GM12891 (cell line): ENCODE results near the gene RAB11B.

Source experiments
- DNase-seq: peaks from one replicate; pipeline ENCODE4 v3.0.0; 2011; ENCODE audit warnings: low spot score; ENCODE audit not compliant: insufficient read length
- FAIRE-seq: peaks from 2 replicates; lab custom pipeline; 2011; peaks lifted over from hg19 to GRCh38; lab: Jason Lieb, UNC
- PAX5 ChIP-seq: IDR thresholded peaks from 2 replicates; pipeline ENCODE4 v1.6.1; 2011; ENCODE audit warnings: low read length, moderate library complexity, mild to moderate bottlenecking; ENCODE audit not compliant: insufficient read depth, severe bottlenecking
- POLR2A ChIP-seq: IDR thresholded peaks from 2 replicates; pipeline ENCODE4 v1.6.1; 2011; ENCODE audit warnings: low read depth, low read length, control low read depth
- POLR2AphosphoS5 ChIP-seq: IDR thresholded peaks from 2 replicates; pipeline ENCODE4 v1.6.1; 2011; ENCODE audit warnings: low read depth, low read length, control low read depth
- POU2F2 ChIP-seq: IDR thresholded peaks from 2 replicates; pipeline ENCODE4 v1.6.1; 2011; ENCODE audit warnings: low read depth, mild to moderate bottlenecking, control low read depth, low read length, moderate library complexity
- SPI1 ChIP-seq: IDR thresholded peaks from 2 replicates; pipeline ENCODE4 v1.6.1; 2011; ENCODE audit warnings: low read depth, low read length, control low read depth
- TAF1 ChIP-seq: IDR thresholded peaks from 2 replicates; pipeline ENCODE4 v1.6.1; 2011; ENCODE audit warnings: low read depth, low read length, control low read depth

The RAB11B gene

DNA sequence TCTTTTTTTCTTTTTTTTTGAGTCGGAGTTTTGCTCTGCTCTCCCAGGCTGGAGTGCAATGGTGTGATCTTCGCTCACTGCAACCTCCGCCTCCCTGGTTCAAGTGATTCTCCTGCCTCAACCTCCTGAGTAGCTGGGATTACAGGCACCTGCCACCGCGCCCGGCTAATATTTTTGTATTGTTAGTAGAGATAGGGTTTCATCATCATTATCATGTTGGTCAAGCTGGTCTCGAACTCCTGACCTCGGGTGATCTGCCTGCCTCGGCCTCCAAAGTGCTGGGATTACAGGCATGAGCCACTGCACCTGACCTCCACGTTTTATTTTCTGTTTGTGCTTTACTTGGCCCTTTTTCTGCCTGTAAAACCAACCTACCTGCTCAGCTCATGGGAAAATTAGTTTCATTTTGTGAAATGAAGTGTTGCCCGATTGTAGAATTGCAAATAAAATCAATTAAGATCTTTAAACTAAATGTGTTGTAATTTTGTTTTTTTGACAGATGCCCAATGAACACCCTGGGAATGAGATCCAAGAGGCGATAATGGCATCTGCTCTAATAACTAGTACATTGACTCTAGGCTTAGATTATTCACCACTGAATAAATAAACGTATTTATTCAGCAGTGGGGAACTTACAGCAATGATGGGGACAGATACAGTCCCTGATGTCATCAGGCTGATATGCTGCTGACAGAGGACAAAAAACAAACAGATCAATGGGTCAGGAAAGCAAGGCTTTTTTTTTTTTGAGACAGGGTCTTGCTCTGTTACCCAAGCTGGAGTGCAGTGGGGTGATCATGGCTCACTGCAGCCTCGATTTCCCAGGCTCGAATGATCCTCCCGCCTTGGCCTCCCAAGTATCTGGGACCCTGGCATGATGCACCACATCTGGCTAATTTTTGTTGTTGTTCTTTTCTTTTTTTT is 2.2 kb upstream of the RAB11B start:
- no peak for DNase-seq
- no peak for FAIRE-seq
- TF ChIP-seq TAF1, result no peak
- no peak for TF ChIP-seq POLR2AphosphoS5
- TF ChIP-seq PAX5, result no peak
- no peak for TF ChIP-seq POLR2A

DNA sequence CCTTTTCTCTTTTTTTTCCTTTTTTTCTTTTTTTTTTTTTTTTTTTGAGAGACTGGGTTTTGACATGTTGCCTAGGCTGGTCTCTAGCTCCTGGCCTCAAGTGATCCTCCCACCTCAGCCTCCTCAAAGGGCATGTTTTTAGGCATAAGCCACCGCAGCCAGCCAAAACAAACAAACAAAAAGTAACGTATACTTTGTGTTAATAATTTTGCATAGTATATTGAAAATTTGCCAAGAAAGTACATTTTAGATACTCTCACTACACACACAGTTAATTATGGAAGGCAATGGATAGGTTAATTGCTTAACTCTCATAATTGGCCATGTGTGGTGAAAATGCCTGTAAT is 1.6 kb upstream of the RAB11B start:
- no peak for FAIRE-seq
- no peak for DNase-seq
- TF ChIP-seq POLR2AphosphoS5 (no peak), POLR2A (no peak), TAF1 (no peak), SPI1 (no peak), PAX5 (no peak), POU2F2 (no peak)

DNA sequence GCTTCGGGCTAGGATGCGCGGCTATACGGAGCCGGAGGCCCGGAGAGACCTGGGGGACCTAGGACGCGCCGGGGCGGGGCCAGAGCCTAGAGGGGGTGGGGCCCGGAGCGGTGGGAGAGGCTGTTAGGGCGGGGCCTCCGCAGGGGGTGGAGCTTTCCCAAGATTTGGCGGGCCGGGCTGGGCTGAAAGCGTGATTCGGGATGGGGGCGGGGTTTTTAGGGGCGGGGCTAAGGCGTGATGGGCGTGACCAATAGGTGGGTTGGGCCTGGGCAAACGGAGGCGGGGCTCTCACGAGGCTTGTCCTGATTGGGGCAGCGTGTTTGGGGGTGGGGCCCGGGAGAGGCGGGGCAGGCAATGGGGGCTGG is 439 bp downstream of the RAB11B start:
- FAIRE-seq (peak; percentile 92), DNase-seq (peak; percentile 86)
- no peak for TF ChIP-seq SPI1
- 0 out of 2 replicates have a peak, but pooled peaks have one; percentile 4 for TF ChIP-seq POLR2A
- TF ChIP-seq TAF1, result 0 out of 2 replicates have a peak, but pooled peaks have one; percentile 1

DNA sequence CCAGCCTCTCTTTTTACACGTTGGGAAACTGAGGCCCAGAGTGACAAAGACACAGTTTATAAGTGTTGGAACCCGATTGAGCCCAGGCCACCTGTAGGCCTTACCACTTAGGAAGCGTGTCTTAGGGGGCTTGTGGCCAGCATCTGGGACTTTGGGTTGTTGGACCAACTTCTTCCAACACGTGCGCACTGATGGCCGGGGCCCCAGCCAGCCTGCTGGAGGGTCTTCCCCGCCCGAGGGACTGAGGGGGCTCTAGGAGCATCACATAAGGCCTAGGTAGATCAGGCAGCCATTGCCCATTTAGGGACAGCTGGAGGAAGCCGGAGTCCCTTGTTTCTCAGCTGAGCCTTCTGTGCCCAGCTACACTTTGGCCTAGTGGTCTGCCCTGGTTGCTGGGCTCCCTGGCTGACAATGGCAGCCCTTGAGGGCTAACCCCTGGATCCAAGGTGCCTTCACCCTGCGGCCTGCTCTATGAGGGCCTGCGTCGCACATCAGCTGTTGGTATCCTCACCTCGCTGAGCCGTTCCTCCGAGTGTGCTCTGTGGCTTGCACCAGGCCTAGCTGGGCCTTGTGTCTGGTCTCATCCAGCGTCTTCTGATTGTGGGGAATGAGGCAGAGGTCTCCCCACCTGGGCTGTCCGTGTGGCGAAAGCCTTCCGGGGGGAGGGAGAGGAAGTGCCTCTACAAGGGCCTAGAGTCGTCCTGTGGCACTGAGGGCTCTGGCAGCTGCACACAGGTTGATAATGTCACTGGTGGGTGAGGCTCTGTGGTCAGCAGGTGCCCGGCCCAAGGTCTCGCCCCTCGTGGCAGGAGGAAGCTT is 1.2 kb downstream of the RAB11B start:
- TF ChIP-seq POU2F2, result no peak
- no peak for TF ChIP-seq POLR2A
- TF ChIP-seq TAF1, result no peak
- no peak for TF ChIP-seq PAX5
- FAIRE-seq, result no peak

DNA sequence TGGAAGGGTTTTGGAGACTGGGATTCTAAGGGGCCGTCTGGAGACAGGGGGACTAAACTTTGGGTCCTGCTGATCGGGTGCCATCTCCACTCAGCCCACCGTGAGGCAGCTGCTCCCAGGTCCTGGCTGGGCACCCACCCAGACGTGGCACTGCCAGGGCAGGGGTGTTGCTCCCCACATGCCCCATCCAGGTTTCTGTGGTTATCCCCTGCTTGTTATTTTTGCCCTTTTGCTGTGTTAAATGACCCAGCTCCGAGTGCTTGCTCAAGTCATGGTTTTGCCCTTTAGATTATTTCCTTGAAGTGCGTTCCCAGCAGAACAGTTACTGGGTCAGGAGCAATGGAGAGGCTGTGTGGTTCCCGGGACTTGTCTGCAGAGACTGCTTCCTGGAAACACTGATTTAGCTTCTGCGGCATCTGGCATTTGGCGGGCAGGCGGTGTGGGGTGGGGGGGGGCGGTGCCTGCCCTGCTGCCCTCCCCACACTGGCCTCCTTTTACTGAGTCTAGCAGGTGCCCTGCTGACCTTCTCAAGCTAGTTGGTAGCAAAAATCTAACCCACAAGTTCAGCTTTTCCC is 1.9 kb downstream of the RAB11B start:
- no peak for TF ChIP-seq POU2F2
- no peak for TF ChIP-seq POLR2A
- no peak for TF ChIP-seq PAX5
- TF ChIP-seq POLR2AphosphoS5, result no peak
- no peak for TF ChIP-seq TAF1
- TF ChIP-seq SPI1, result no peak
- FAIRE-seq, result no peak
- DNase-seq, result no peak

More for the DNA sequence above, 1.2 kb downstream of the RAB11B start:
- DNase-seq, result no peak

DNA sequence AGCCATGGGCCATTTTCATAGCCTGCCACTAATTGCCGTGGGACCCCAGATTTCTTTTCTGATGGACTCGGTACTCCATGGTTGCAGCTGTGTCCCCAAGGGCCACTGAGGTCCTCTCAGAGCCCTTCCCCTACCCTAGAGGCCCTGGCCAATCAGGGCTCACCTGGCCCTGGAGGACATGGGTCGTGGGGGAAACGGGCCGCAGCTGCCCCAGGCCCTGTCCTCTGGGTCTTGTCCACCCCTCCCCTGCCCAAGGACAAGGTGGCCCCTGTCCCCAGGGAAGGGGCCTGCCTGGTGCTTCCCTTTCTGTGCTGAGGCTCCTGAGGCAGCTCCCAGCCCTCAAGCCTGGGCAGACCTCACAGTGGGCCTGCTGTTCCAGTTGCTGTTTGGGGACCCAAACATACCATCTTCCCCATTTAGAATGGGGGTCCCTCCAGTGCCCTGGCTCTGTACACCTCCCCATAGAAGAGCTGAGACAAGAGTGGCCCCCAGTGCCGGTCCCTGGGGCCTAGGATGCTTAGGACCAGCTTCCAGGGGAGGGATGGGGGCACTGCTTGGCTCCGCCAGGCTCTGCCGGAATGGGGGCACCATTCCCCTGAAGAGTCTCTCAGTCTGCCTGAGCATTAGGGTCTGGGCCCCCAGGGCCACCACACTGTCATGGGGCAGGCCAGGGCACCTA is 3.2 kb downstream of the RAB11B start:
- FAIRE-seq, result no peak
- no peak for TF ChIP-seq SPI1
- TF ChIP-seq TAF1, result no peak
- TF ChIP-seq POLR2AphosphoS5, result no peak
- TF ChIP-seq PAX5, result no peak
- no peak for TF ChIP-seq POU2F2

DNA sequence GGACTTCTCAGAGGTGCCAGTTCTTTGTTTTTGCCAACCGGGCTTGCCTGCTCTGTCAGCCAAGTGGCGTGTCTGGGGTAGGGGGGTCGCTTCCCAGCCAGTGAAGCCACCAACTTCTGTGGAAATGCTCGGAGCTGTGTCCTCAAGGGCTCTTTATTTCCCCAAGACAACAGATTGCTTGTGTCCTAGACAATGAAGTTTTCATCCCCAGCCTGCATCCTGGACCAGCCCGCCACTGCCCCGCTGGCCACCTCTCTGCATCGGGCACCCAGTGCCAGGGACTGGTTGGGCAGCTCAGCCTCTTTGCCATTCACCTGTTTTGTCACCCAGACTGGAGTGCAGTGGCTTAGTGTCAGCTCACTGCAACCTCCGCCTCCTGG is 3.7 kb downstream of the RAB11B start:
- TF ChIP-seq PAX5 (no peak), TAF1 (no peak), POLR2AphosphoS5 (no peak), POLR2A (no peak), SPI1 (no peak), POU2F2 (no peak)
- FAIRE-seq (no peak), DNase-seq (no peak)

More for the DNA sequence above, 3.2 kb downstream of the RAB11B start:
- DNase-seq, result no peak

DNA sequence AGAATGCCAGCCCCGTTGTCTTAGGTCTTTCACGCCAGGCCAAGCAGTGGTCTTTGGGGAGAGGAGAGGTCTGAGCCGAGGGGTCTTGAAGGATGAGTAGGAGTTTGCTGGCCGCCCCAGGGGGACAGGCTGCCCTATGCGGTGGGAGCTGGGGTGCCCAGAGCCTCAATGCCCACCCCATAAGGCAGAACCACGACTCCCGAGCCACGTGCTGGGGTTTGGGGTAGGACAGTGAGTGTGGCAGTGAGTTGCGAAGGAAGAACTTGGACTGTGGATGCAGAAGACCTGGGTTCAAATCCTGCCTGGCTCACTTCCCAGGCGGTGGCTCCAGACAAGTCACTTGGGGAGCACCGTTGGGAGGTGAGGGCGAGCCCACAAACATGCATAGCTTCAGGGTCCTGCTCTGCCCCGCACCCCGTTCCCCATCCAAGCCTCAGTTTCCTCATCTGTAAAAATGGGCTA is 5.5 kb downstream of the RAB11B start:
- FAIRE-seq (no peak), DNase-seq (no peak)
- TF ChIP-seq PAX5 (no peak), SPI1 (no peak), POLR2AphosphoS5 (no peak), POU2F2 (no peak), POLR2A (no peak), TAF1 (no peak)

DNA sequence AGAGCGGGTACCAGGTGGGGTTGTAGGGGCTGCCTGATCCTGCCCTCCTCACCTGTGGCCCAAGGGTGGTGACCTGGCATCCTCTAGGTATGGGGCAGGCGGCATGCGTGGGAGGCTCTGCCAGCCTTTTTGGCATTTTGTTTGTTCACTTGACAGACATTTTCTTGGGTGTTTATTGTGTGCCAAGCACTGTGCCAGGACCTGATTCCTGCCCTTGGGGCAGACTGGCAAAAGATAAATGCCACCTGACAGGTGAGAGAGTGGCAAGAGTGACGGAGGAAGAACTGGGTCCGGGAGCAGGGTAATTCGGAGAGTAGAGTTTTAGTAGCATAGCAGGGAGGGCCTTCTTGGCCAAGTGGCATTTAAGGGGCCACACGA is 6.0 kb downstream of the RAB11B start:
- FAIRE-seq (no peak), DNase-seq (no peak)
- TF ChIP-seq POU2F2 (no peak), POLR2AphosphoS5 (no peak), PAX5 (no peak), POLR2A (no peak), TAF1 (no peak), SPI1 (no peak)
